Activated T-cell treated with anti-CD3 and anti-CD28 coated beads for 48 hours (primary cell): ENCODE results near the gene KPNB1.

Experiments
- DNase-seq: peaks from one replicate; pipeline ENCODE4 v3.0.0-alpha.2; 2020; ENCODE audit warnings: low read depth

The KPNB1 gene

GRCh38 chr17:47711366-47712099 lies 61.8 kb downstream of the KPNB1 start:
- DNase-seq = no peak

- no peak for DNase-seq
These were observed 62.8 kb downstream of the KPNB1 start for GRCh38 chr17:47712330-47713023.

DNA sequence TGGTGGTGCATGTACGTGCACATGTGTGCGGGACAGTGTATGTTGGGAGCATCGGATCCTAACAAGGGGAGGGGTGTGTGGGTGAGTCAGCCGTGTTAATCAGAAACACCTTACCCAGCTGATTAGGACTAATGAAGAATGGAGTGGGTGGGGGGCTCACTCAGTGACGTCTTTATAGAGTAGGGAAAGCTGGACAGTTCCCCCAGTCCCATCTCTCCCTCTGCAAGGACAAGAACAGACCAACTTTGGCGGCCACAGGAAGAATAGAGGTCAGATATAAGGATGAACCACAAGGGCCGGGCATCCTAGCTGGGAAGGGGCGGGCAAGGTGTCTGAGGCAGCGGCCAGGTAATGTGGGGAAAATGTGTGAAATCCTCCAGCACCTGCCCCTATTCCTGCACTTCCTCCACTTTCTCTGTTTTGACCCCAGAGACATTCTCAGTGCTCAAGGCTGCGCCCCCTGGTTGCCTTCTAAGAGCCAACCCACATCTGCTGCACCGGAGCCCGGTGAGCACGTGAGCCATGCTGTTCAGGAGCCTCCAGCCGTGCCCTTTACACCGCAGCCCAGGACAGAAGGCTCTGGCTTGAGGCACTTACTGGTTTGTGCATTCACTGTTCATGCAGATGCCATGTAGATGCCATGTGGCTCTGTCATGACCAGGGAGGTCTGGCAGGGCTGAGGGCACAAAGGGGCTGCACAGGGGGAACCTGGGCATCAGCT lies 64.4 kb downstream of the KPNB1 start:
- no peak for DNase-seq

- DNase-seq = no peak
These were observed 65.2 kb downstream of the KPNB1 start for GRCh38 chr17:47714773-47715396.

- DNase-seq = no peak
These were observed 66.1 kb downstream of the KPNB1 start for GRCh38 chr17:47715669-47716325.

- no peak for DNase-seq
These were observed 66.7 kb downstream of the KPNB1 start for GRCh38 chr17:47716375-47716774.

GRCh38 chr17:47717261-47717697 lies 67.6 kb downstream of the KPNB1 start:
- DNase-seq = no peak

DNA sequence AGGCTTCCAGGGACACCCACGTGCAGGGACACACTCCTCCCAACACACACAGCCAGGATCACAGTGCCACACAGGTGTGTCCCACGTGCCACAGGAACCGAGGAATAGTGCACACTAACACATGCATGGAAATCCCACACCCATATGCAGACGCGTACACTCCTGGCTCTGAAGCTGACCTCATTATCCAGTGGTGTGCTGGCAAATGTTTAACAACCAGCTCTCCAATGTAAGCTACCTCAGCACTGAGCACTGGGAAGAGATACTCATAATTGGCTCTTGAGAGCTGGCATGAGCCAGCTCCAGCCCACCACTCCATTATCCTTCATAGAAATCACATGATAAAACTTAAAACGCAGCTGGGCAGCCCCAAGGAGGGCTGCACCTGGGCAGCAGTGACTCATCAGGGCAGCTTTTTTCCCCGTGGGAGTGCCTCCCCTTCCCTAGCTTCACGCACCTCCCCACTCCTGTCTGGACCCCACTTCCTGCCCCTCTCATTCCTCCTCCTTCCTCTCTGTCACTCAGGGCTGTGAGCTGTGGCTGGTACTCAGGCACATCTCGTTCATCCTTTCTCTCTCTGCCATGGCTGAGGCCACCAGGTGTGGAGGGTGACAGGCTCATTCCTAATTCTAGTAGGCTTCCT lies 68.4 kb downstream of the KPNB1 start:
- DNase-seq = no peak

GRCh38 chr17:47718634-47719405 lies 69.1 kb downstream of the KPNB1 start:
- DNase-seq = no peak

- DNase-seq = peak; percentile 73
These were observed 69.9 kb downstream of the KPNB1 start for GRCh38 chr17:47719411-47720152.

GRCh38 chr17:47720196-47720595 lies 70.5 kb downstream of the KPNB1 start:
- no peak for DNase-seq

GRCh38 chr17:47720754-47721533 lies 71.2 kb downstream of the KPNB1 start:
- peak; percentile 95 for DNase-seq

DNA sequence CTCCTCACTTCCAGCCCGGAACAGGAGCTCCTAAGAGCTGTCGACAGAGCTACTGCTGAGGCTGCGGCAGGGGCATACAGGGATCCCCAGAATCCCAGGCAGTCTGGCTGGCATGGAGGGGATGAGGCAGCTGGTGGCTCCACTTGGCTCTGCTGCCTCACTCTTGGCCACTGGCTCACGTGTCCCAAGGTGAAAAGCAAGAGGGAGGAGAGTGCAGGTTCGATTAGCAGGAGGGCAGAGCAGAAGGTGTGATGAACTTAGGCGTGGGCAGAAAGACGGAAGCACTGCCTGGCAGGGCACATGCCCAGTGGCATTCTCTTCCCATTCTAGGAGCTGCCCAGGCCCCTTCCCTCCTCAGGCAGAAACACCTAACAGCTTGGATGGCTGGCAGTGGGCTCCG lies 72.0 kb downstream of the KPNB1 start:
- no peak for DNase-seq

- no peak for DNase-seq
These were observed 75.0 kb downstream of the KPNB1 start for GRCh38 chr17:47724705-47725104.

GRCh38 chr17:47725446-47726111 lies 75.9 kb downstream of the KPNB1 start:
- DNase-seq = no peak

GRCh38 chr17:47726796-47727703 lies 77.3 kb downstream of the KPNB1 start:
- DNase-seq = no peak

GRCh38 chr17:47727704-47728036 lies 78.0 kb downstream of the KPNB1 start:
- DNase-seq = no peak
